HepG2 (cell line): ENCODE data around the gene IRF2. TPM values are rescaled to one million over a fixed set of nuclear protein-coding genes. Genes with fewer than 3 reads are reported as not detected.

Experiments
- HIC2 ChIP-seq: sonication (generic); formaldehyde crosslinking; IDR thresholded peaks from 2 replicates; pipeline ENCODE4 v1.9.0; 2022; ENCODE audit warnings: low read depth, missing genetic modification reagents
- JDP2 ChIP-seq: sonication (generic); formaldehyde crosslinking; IDR thresholded peaks from 2 replicates; pipeline ENCODE4 v1.8.1; 2022; ENCODE audit warnings: missing genetic modification reagents, borderline replicate concordance
- KDM2A ChIP-seq: sonication (generic); formaldehyde crosslinking; IDR thresholded peaks from 2 replicates; pipeline ENCODE4 v1.4.0; 2020; ENCODE audit warnings: low read depth, missing genetic modification reagents, borderline replicate concordance
- RXRA ChIP-seq: sonication (generic); formaldehyde crosslinking; IDR thresholded peaks from 2 replicates; pipeline ENCODE4 v1.5.1; 2020; ENCODE audit warnings: missing genetic modification reagents
- SSRP1 ChIP-seq: IDR thresholded peaks from 2 replicates; pipeline ENCODE4 v1.6.1; 2016; ENCODE audit warnings: control low read depth
- TP53 ChIP-seq: sonication (generic); formaldehyde crosslinking; conservative IDR thresholded peaks from 2 replicates; pipeline ENCODE4 v1.4.0; 2020; ENCODE audit warnings: missing genetic modification reagents
- ZNF367 ChIP-seq: sonication (generic); formaldehyde crosslinking; IDR thresholded peaks from 2 replicates; pipeline ENCODE4 v1.4.0; 2020; ENCODE audit warnings: missing genetic modification reagents, borderline replicate concordance
- polyA plus RNA-seq, 8 experiments: library from polyadenylated mRNA; depleted of rRNA in 3 of 8; stranded (reverse) in 7 of 8; unstranded in 1 of 8; fragments of >200 nt; fragmentation: Illumina TruSeq in 4 of 8; extraction: Trizol in 4 of 8; gene quantifications; 2 replicates each; pipeline versions ENCODE4 v1.2.1 to v1.2.3, GENCODE V29; 2011 to 2016; ENCODE audit warnings: low read depth in 4 of 8, missing spikeins in 1 of 8, mixed read lengths in 1 of 8; ENCODE audit not compliant: insufficient read depth in 1 of 8
- total RNA-seq, 5 experiments: library from RNA; depleted of rRNA; stranded (reverse); fragments of >200 nt; fragmentation: Illumina TruSeq; extraction: Trizol; gene quantifications; 2 replicates each; pipeline ENCODE4 v1.2.3, GENCODE V29; 2016; ENCODE audit warnings: low read depth in 1 of 5
- TF ChIP-seq, protein P1 (sequence below): sonication (generic); formaldehyde crosslinking; IDR thresholded peaks from 2 replicates; pipeline ENCODE4 v1.5.0; 2020; ENCODE audit warnings: mild to moderate bottlenecking, missing genetic modification reagents
- TF ChIP-seq, protein P2 (sequence below), 2 experiments: IDR thresholded peaks; 2 replicates each; pipeline ENCODE4 v1.6.1; 2011 to 2012; ENCODE audit warnings: low read length in 2 of 2, borderline replicate concordance in 1 of 2, low read depth in 1 of 2, mild to moderate bottlenecking in 1 of 2, moderate library complexity in 1 of 2
- TF ChIP-seq, protein P3 (sequence below): sonication (generic); formaldehyde crosslinking; IDR thresholded peaks from 2 replicates; pipeline ENCODE4 v1.5.1; 2020; ENCODE audit warnings: missing genetic modification reagents, mild to moderate bottlenecking, borderline replicate concordance

The IRF2 gene
- total and polyA plus RNA-seq, 2 of the 13 experiments (the other 11 are each of a cell fraction or from before 2014, with no cell fraction given): 15.5 to 28.8 TPM

- TF ChIP-seq, protein P1, sequence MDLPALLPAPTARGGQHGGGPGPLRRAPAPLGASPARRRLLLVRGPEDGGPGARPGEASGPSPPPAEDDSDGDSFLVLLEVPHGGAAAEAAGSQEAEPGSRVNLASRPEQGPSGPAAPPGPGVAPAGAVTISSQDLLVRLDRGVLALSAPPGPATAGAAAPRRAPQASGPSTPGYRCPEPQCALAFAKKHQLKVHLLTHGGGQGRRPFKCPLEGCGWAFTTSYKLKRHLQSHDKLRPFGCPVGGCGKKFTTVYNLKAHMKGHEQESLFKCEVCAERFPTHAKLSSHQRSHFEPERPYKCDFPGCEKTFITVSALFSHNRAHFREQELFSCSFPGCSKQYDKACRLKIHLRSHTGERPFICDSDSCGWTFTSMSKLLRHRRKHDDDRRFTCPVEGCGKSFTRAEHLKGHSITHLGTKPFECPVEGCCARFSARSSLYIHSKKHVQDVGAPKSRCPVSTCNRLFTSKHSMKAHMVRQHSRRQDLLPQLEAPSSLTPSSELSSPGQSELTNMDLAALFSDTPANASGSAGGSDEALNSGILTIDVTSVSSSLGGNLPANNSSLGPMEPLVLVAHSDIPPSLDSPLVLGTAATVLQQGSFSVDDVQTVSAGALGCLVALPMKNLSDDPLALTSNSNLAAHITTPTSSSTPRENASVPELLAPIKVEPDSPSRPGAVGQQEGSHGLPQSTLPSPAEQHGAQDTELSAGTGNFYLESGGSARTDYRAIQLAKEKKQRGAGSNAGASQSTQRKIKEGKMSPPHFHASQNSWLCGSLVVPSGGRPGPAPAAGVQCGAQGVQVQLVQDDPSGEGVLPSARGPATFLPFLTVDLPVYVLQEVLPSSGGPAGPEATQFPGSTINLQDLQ (CRISPR knock-in tag): no peak
- TF ChIP-seq ZNF367 (no peak), RXRA (no peak), TP53 (no peak), SSRP1 (CRISPR knock-in tag) (no peak), HIC2 (no peak), KDM2A (CRISPR knock-in tag) (no peak), JDP2 (CRISPR knock-in tag) (no peak)
- TF ChIP-seq, protein P2, sequence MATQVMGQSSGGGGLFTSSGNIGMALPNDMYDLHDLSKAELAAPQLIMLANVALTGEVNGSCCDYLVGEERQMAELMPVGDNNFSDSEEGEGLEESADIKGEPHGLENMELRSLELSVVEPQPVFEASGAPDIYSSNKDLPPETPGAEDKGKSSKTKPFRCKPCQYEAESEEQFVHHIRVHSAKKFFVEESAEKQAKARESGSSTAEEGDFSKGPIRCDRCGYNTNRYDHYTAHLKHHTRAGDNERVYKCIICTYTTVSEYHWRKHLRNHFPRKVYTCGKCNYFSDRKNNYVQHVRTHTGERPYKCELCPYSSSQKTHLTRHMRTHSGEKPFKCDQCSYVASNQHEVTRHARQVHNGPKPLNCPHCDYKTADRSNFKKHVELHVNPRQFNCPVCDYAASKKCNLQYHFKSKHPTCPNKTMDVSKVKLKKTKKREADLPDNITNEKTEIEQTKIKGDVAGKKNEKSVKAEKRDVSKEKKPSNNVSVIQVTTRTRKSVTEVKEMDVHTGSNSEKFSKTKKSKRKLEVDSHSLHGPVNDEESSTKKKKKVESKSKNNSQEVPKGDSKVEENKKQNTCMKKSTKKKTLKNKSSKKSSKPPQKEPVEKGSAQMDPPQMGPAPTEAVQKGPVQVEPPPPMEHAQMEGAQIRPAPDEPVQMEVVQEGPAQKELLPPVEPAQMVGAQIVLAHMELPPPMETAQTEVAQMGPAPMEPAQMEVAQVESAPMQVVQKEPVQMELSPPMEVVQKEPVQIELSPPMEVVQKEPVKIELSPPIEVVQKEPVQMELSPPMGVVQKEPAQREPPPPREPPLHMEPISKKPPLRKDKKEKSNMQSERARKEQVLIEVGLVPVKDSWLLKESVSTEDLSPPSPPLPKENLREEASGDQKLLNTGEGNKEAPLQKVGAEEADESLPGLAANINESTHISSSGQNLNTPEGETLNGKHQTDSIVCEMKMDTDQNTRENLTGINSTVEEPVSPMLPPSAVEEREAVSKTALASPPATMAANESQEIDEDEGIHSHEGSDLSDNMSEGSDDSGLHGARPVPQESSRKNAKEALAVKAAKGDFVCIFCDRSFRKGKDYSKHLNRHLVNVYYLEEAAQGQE (IDR thresholded peaks at IDR 0.05; ENCODE audit: borderline replicate concordance in 1 of 2, low read depth in 1 of 2, low read length in 2 of 2): no peak
- TF ChIP-seq, protein P3, sequence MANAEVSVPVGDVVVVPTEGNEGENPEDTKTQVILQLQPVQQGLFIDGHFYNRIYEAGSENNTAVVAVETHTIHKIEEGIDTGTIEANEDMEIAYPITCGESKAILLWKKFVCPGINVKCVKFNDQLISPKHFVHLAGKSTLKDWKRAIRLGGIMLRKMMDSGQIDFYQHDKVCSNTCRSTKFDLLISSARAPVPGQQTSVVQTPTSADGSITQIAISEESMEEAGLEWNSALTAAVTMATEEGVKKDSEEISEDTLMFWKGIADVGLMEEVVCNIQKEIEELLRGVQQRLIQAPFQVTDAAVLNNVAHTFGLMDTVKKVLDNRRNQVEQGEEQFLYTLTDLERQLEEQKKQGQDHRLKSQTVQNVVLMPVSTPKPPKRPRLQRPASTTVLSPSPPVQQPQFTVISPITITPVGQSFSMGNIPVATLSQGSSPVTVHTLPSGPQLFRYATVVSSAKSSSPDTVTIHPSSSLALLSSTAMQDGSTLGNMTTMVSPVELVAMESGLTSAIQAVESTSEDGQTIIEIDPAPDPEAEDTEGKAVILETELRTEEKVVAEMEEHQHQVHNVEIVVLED: no peak
- TF ChIP-seq, all 625 proteins: peak for 0
Measured at GRCh38 chr4:184415071-184415470, 59.3 kb downstream of the IRF2 start (continued).
